Sigmoid colon (tissue), 4 donors: ENCODE data around the gene DDX51.

Experiments
- EP300 ChIP-seq, 4 donors: sonication (generic); formaldehyde crosslinking; IDR thresholded peaks; one replicate each; pipeline ENCODE4 v1.6.1; 2017; ENCODE audit warnings: antibody characterized with exemption in 4 of 4
- POLR2A ChIP-seq, 2 donors: fragments of 450-650 bp; IDR thresholded peaks; one replicate each; pipeline ENCODE4 v1.6.1; 2016; ENCODE audit warnings: antibody characterized with exemption in 2 of 2, mild to moderate bottlenecking in 2 of 2, moderate library complexity in 2 of 2
- POLR2AphosphoS5 ChIP-seq, 4 donors: sonication (generic); formaldehyde crosslinking; IDR thresholded peaks; one replicate each; pipeline ENCODE4 v1.6.1; 2017; ENCODE audit warnings: antibody characterized with exemption in 4 of 4
- TF ChIP-seq, protein P1 (sequence below), 4 experiments: fragments of 450-650 bp in 3 of 4; fragments of 200-600 bp in 1 of 4; IDR thresholded peaks; one replicate each; pipeline ENCODE4 v1.5.1; 2016 to 2019; ENCODE audit warnings: antibody characterized with exemption in 4 of 4, mild to moderate bottlenecking in 3 of 4, moderate library complexity in 2 of 4

DNA sequence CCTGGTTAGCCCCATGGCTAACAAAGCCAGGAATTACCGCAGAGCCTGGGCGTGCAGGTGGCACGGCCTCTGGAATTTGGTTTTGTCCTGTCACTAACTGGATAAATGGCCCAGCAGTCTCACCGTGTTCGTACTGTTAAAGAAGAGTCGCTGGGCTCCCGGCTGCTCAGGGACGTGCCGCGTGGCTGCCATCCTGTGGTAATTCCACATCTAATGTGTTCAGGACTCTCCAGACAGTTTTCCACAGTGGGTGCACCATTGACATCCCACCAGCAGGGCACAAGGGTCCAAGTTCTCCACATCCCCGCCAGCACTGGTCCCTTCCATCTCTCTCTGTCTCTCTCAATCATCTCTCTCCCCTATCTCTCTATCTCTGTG is 19.8 kb upstream of the DDX51 start:
- TF ChIP-seq, protein P1, sequence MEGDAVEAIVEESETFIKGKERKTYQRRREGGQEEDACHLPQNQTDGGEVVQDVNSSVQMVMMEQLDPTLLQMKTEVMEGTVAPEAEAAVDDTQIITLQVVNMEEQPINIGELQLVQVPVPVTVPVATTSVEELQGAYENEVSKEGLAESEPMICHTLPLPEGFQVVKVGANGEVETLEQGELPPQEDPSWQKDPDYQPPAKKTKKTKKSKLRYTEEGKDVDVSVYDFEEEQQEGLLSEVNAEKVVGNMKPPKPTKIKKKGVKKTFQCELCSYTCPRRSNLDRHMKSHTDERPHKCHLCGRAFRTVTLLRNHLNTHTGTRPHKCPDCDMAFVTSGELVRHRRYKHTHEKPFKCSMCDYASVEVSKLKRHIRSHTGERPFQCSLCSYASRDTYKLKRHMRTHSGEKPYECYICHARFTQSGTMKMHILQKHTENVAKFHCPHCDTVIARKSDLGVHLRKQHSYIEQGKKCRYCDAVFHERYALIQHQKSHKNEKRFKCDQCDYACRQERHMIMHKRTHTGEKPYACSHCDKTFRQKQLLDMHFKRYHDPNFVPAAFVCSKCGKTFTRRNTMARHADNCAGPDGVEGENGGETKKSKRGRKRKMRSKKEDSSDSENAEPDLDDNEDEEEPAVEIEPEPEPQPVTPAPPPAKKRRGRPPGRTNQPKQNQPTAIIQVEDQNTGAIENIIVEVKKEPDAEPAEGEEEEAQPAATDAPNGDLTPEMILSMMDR (IDR thresholded peaks at IDR 0.05): no peak
- TF ChIP-seq POLR2A (IDR thresholded peaks at IDR 0.05): no peak
- TF ChIP-seq EP300 (IDR thresholded peaks at IDR 0.05): no peak
- no peak for TF ChIP-seq POLR2AphosphoS5 (IDR thresholded peaks at IDR 0.05)
